ENCODE results near the gene NR3C2.

DNA sequence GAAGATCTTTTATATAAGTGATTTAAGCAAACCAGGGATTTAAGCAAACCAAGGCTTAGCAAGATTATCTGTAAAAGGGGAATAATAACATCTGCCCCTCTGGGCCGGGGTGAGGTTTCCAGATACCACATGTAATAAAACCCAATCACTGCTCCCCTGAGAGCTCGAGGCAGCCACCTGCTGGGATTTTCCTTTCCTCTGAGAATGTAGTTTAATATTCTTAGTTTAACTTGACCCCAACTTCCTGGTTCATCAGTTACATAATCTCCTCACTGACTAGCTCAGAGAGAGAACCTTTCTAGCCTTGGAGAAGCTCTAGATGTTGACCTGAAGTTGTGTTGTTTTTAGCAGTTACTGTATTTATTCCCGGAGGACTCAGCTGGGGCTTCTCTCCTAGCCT, 387.9 kb downstream of the NR3C2 start:
- no peak for TF ChIP-seq TEAD4 (IDR thresholded peaks at IDR 0.05; ENCODE audit: borderline replicate concordance, insufficient read depth)
- no peak for TF ChIP-seq CTCF (IDR thresholded peaks at IDR 0.05)
- TF ChIP-seq RAD21 (IDR thresholded peaks at IDR 0.05; ENCODE audit: low read length): no peak
- TF ChIP-seq, protein P1, sequence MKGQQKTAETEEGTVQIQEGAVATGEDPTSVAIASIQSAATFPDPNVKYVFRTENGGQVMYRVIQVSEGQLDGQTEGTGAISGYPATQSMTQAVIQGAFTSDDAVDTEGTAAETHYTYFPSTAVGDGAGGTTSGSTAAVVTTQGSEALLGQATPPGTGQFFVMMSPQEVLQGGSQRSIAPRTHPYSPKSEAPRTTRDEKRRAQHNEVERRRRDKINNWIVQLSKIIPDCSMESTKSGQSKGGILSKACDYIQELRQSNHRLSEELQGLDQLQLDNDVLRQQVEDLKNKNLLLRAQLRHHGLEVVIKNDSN (IDR thresholded peaks at IDR 0.05; ENCODE audit: borderline replicate concordance, low read depth): no peak
- no peak for TF ChIP-seq USF2 (IDR thresholded peaks at IDR 0.05; ENCODE audit: borderline replicate concordance, low read depth, low read length)
- TF ChIP-seq RCOR1 (IDR thresholded peaks at IDR 0.05; ENCODE audit: low read length): no peak
- TF ChIP-seq GABPA (IDR thresholded peaks at IDR 0.05; ENCODE audit: low read depth): no peak
- TF ChIP-seq POLR2AphosphoS5 (IDR thresholded peaks at IDR 0.05; ENCODE audit: low read depth, low read length): no peak
- TF ChIP-seq CHD2 (IDR thresholded peaks at IDR 0.05; ENCODE audit: low read length, partially characterized antibody): no peak

Measured in SK-N-SH (cell line).